OCI-LY7 (cell line): ENCODE measurements around the gene LMAN2L.

Experiments used
- CTCF ChIP-seq: fragments of 200-600 bp; sonication (generic); conservative IDR thresholded peaks from 2 replicates; pipeline ENCODE4 v1.5.1; 2014; ENCODE audit warnings: mild to moderate bottlenecking, antibody characterized with exemption, low read length, moderate library complexity, mixed read lengths
- EZH2phosphoT487 ChIP-seq: fragments of 200-600 bp; sonication (generic); IDR thresholded peaks from 2 replicates; pipeline ENCODE4 v1.6.1; 2018; ENCODE audit warnings: low read depth, borderline replicate concordance, mild to moderate bottlenecking, mixed run types, antibody characterized with exemption, low read length, moderate library complexity, mixed read lengths

GRCh38 chr2:96783388-96783787 lies 43.5 kb upstream of the LMAN2L start:
- TF ChIP-seq CTCF (no peak), EZH2phosphoT487 (no peak)
